SK-N-SH (cell line): ENCODE results near the gene PSTK. TPM values are rescaled to one million over a fixed set of nuclear protein-coding genes. Genes with fewer than 3 reads are reported as not detected.

Source experiments
- CTCF ChIA-PET: fragments of 300-600, 350-600 bp; formaldehyde crosslinking; extraction: SDS; loops from one replicate; lab custom pipeline; 2021; lab: Yijun Ruan, JAX
- POLR2A ChIA-PET: fragments of 350-600 bp; sonication (Branson Sonifier 250); formaldehyde crosslinking; extraction: SDS; loops from one replicate; lab custom pipeline; 2020; ENCODE audit warnings: antibody characterized with exemption, inconsistent platforms; lab: Yijun Ruan, JAX
- DNase-seq: peaks from one replicate; pipeline ENCODE4 v3.0.0; 2012
- H2AFZ ChIP-seq: fragments of 200-600 bp; sonication (generic); 2 replicates; pipeline ENCODE4 v1.8.1; 2016; ENCODE audit warnings: antibody characterized with exemption, mild to moderate bottlenecking, low read depth
- H3F3A ChIP-seq: fragments of 200-600 bp; sonication (generic); replicated peaks from 2 replicates; pipeline ENCODE3; 2016; ENCODE audit warnings: antibody characterized with exemption, mild to moderate bottlenecking; ENCODE audit not compliant: insufficient read depth
- H3K27ac ChIP-seq, 2 experiments: fragments of 200-500 bp in 1 of 2; fragments of 200-600 bp in 1 of 2; sonication (Bioruptor generic) in 1 of 2; sonication (generic), shearing (Covaris generic) in 1 of 2; 2 replicates each; pipeline versions ENCODE4 v1.5.1 to v1.6.1; 2014 to 2016; ENCODE audit warnings: low read depth in 2 of 2, inconsistent platforms in 1 of 2, low read length in 1 of 2, mild to moderate bottlenecking in 1 of 2, mixed read lengths in 1 of 2
- H3K27me3 ChIP-seq: fragments of 200-600 bp; sonication (generic), shearing (Covaris generic); 2 replicates; pipeline ENCODE4 v1.6.1; 2016; ENCODE audit warnings: mixed run types; ENCODE audit not compliant: insufficient read depth
- H3K36me3 ChIP-seq, 2 experiments: fragments of 200-500 bp in 1 of 2; fragments of 200-600 bp in 1 of 2; sonication (Bioruptor generic) in 1 of 2; sonication (generic) in 1 of 2; replicated peaks in 1 of 2; 2 replicates each; pipeline versions ENCODE3 to v1.5.1; 2014 to 2016; ENCODE audit warnings: low read length in 1 of 2, mild to moderate bottlenecking in 1 of 2; ENCODE audit not compliant: insufficient read depth in 2 of 2, control insufficient read depth in 1 of 2
- H3K4me1 ChIP-seq, 2 experiments: fragments of 200-500 bp in 1 of 2; fragments of 200-600 bp in 1 of 2; sonication (Bioruptor generic) in 1 of 2; sonication (generic), shearing (Covaris generic) in 1 of 2; 2 replicates each; pipeline versions ENCODE4 v1.5.1 to v1.6.1; 2014 to 2016; ENCODE audit warnings: low read depth in 1 of 2, low read length in 1 of 2, mixed run types in 1 of 2; ENCODE audit not compliant: insufficient read depth in 2 of 2, control insufficient read depth in 1 of 2
- H3K4me2 ChIP-seq: fragments of 200-600 bp; sonication (generic), shearing (Covaris generic); 2 replicates; pipeline ENCODE4 v1.6.1; 2017; ENCODE audit warnings: mixed run types
- H3K4me3 ChIP-seq, 2 experiments: fragments of 200-500 bp in 1 of 2; fragments of 200-600 bp in 1 of 2; sonication (Bioruptor generic) in 1 of 2; sonication (generic), shearing (Covaris generic) in 1 of 2; 2 replicates each; pipeline versions ENCODE4 v1.5.1 to v1.8.1; 2014 to 2016; ENCODE audit warnings: low read depth in 2 of 2, inconsistent platforms in 1 of 2, low read length in 1 of 2, mild to moderate bottlenecking in 1 of 2, mixed read lengths in 1 of 2, moderate library complexity in 1 of 2
- H3K79me2 ChIP-seq: fragments of 200-600 bp; sonication (generic); 2 replicates; pipeline ENCODE4 v1.8.1; 2017; ENCODE audit warnings: mild to moderate bottlenecking; ENCODE audit not compliant: insufficient read depth
- H3K9ac ChIP-seq: fragments of 200-600 bp; sonication (generic); 2 replicates; pipeline ENCODE4 v1.6.1; 2017; ENCODE audit warnings: mixed run types
- H3K9me2 ChIP-seq: fragments of 200-600 bp; sonication (generic); 2 replicates; pipeline ENCODE4 v1.6.1; 2017; ENCODE audit warnings: mixed run types
- H3K9me3 ChIP-seq: fragments of 200-600 bp; sonication (generic); 2 replicates; pipeline ENCODE4 v1.6.1; 2017; ENCODE audit warnings: mixed run types, mild to moderate bottlenecking, moderate library complexity
- H4K20me1 ChIP-seq: fragments of 200-600 bp; sonication (generic); 2 replicates; pipeline ENCODE4 v1.6.1; 2017; ENCODE audit warnings: mild to moderate bottlenecking, mixed run types; ENCODE audit not compliant: insufficient read depth
- CHD2 ChIP-seq: fragments of 150-350 bp; IDR thresholded peaks from 2 replicates; pipeline ENCODE4 v1.6.1; 2018; ENCODE audit warnings: low read length; ENCODE audit not compliant: partially characterized antibody
- ELF1 ChIP-seq: IDR thresholded peaks from 2 replicates; pipeline ENCODE4 v1.4.0; 2012
- EZH2phosphoT487 ChIP-seq: fragments of 200-600 bp; sonication (generic); IDR thresholded peaks from 2 replicates; pipeline ENCODE4 v1.6.1; 2017; ENCODE audit warnings: low read depth, mixed run types, mild to moderate bottlenecking, antibody characterized with exemption, moderate library complexity, borderline replicate concordance
- FOSL2 ChIP-seq: IDR thresholded peaks from 2 replicates; pipeline ENCODE4 v1.4.0; 2012; ENCODE audit warnings: low read depth, mild to moderate bottlenecking, moderate library complexity, borderline replicate concordance
- JUND ChIP-seq: IDR thresholded peaks from 2 replicates; pipeline ENCODE4 v1.4.0; 2012
- MXI1 ChIP-seq: IDR thresholded peaks from 2 replicates; pipeline ENCODE4 v1.6.1; 2012; ENCODE audit warnings: mild to moderate bottlenecking, low read depth, low read length, improper control_type of control experiment
- NFIC ChIP-seq: IDR thresholded peaks from 2 replicates; pipeline ENCODE4 v1.4.0; 2012; ENCODE audit warnings: borderline replicate concordance
- NRF1 ChIP-seq: IDR thresholded peaks from 2 replicates; pipeline ENCODE4 v1.6.1; 2012; ENCODE audit warnings: low read depth, mild to moderate bottlenecking, low read length
- POLR2AphosphoS5 ChIP-seq: IDR thresholded peaks from 2 replicates; pipeline ENCODE4 v1.6.1; 2012; ENCODE audit warnings: low read depth, low read length
- RCOR1 ChIP-seq: fragments of 150-350 bp; IDR thresholded peaks from 2 replicates; pipeline ENCODE4 v1.6.1; 2017; ENCODE audit warnings: antibody characterized with exemption, low read length
- RFX5 ChIP-seq: IDR thresholded peaks from 2 replicates; pipeline ENCODE4 v1.6.1; 2012; ENCODE audit warnings: mild to moderate bottlenecking, improper control_type of control experiment, low read length
- RXRA ChIP-seq: IDR thresholded peaks from 2 replicates; pipeline ENCODE4 v1.4.0; 2012; ENCODE audit warnings: low read depth, mild to moderate bottlenecking, borderline replicate concordance
- SMC3 ChIP-seq: IDR thresholded peaks from 2 replicates; pipeline ENCODE4 v1.6.1; 2012; ENCODE audit warnings: low read depth, low read length, improper control_type of control experiment
- TCF12 ChIP-seq: IDR thresholded peaks from 2 replicates; pipeline ENCODE4 v1.4.0; 2012
- TEAD4 ChIP-seq: IDR thresholded peaks from 2 replicates; pipeline ENCODE4 v1.4.0; 2012; ENCODE audit warnings: mild to moderate bottlenecking, borderline replicate concordance; ENCODE audit not compliant: insufficient read depth
- YY1 ChIP-seq: IDR thresholded peaks from 2 replicates; pipeline ENCODE4 v1.4.0; 2012; ENCODE audit warnings: low read depth, mild to moderate bottlenecking
- WGBS: methylation state at CpG from one replicate; pipeline ENCODE4 v1.1.6; 2017; ENCODE audit warnings: low lambda C conversion rate; 5-methylcytosine and 5-hydroxymethylcytosine counted together
- polyA plus RNA-seq, 3 experiments: library from polyadenylated mRNA; depleted of rRNA; stranded (reverse); fragments of >200 nt; gene quantifications; 2 replicates each; pipeline ENCODE4 v1.2.3, GENCODE V29; 2012
- TF ChIP-seq, protein P1 (sequence below): fragments of 200-600 bp; sonication (generic); IDR thresholded peaks from 2 replicates; pipeline ENCODE4 v1.6.1; 2017; ENCODE audit warnings: antibody characterized with exemption, mild to moderate bottlenecking, moderate library complexity
- TF ChIP-seq, protein P2 (sequence below): IDR thresholded peaks from 2 replicates; pipeline ENCODE4 v1.4.0; 2012; ENCODE audit warnings: low read depth
- TF ChIP-seq, protein P3 (sequence below): fragments of 150-350 bp; IDR thresholded peaks from 2 replicates; pipeline ENCODE4 v1.6.1; 2016; ENCODE audit warnings: mild to moderate bottlenecking, low read depth, low read length
- TF ChIP-seq, protein P4 (sequence below): IDR thresholded peaks from 2 replicates; pipeline ENCODE4 v1.4.0; 2012; ENCODE audit warnings: low read depth, borderline replicate concordance
- TF ChIP-seq, protein P5 (sequence below): IDR thresholded peaks from 2 replicates; pipeline ENCODE4 v1.4.0; 2012; ENCODE audit warnings: low read depth, borderline replicate concordance

The PSTK gene
- polyA plus RNA-seq, 1 of the 3 experiments (the other 2 are of a cell fraction) = 8.4 TPM

DNA sequence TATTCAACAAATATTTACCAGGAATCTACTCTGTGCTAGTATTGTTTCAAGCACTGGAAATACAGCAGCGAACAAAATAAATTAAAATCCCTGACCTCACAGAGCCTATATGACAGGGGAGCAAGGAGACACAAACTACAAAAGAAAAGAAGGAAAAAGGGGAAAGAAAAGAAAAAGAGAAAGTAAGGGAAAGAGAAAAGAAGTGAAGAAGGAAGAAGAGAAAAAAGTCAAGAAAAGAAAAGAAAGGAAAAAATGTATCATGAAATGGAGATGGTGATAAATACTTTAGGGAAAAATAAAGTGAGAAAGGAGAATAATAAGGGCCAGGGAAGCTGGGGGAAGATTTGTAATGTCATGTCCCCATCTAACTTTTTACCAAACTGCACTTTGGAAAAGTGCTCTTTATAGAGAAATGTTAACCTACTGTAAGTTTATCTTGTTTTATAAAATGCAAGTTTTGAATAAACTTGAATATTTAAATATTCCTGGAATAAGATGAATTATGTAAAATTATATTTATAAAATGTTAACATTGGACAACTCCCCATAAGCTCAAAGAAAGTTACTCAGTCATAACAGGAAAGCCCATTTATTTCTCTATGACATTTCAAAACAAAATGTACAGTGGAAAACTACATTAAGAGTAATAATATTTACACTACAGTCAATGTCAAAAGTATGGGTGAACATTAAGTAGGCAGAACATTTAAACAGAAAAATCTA is 40.9 kb upstream of the PSTK start:
- Histone ChIP-seq H3K36me3 (peaks cover 47 to 56% of the 10 kb centered on the region in 2 experiments), H3K4me1 (peaks cover 0 to 11% of the 10 kb centered on the region in 2 experiments; a peak in 3 of 4 replicates), H3K27ac (peak overlapping the region in 1 of 2 experiments; percentile 86; a peak in 3 of 4 replicates), H3K27me3 (no peaks in the 10 kb centered on the region), H4K20me1 (no peaks in the 10 kb centered on the region), H3K4me2 (peak overlapping the region; percentile 60; the same call in 1 of the 2 replicates), H3K9ac (no peak overlapping the region), H2AFZ (no peak overlapping the region), H3K79me2 (peaks cover 35% of the 10 kb centered on the region), H3K9me2 (no peaks in the 10 kb centered on the region), H3F3A (peaks cover 29% of the 10 kb centered on the region), H3K4me3 (no peak overlapping the region), H3K9me3 (no peaks in the 10 kb centered on the region)
- no peak for DNase-seq
- TF ChIP-seq POLR2AphosphoS5 (no peak), NRF1 (no peak), RCOR1 (no peak)
- CTCF ChIA-PET = no interaction called here
- 97% methylated on average over 1 of the region's 1 CpG for WGBS
- POLR2A ChIA-PET = no interaction called here

DNA sequence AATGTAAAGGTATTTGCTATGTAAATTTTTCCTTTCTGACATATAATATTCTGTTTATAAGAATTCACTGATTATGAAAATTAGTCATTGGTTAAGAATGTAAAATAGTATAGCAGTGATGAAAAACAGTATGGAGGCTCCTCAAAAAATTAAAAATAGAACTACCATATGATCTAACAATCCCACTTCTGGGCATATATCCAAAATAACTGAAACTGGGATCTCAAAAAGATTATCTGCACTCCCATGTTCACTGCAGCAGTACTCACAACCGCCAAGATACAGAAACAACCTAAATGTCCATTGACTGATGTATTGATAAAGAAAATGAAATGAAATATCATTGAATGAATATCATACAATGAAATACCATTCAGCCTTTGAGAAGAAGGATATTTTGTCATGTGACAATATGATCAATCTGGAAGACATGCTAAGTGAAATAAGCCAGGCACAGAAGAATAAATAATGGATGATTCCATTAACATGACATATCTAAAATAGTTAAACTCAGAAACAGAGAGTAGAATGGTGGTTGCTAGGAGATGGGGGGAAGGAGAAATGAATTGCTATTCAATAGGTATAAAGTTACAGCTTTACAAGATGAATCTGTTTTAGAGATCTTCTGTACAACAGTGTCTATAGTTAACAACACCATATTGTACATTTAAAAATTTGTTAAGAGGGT is 40.2 kb upstream of the PSTK start:
- peaks cover 47 to 55% of the 10 kb centered on the region in 2 experiments for H3K36me3 ChIP-seq
- H3K79me2 ChIP-seq = peaks cover 38% of the 10 kb centered on the region
- no peaks in the 10 kb centered on the region for H3K9me2 ChIP-seq
- H3K9me3 ChIP-seq = no peaks in the 10 kb centered on the region
- WGBS = 16% methylated on average over 1 of the region's 1 CpG
- H4K20me1 ChIP-seq = no peaks in the 10 kb centered on the region
- H3F3A ChIP-seq = peaks cover 29% of the 10 kb centered on the region
- no peaks in the 10 kb centered on the region for H3K27me3 ChIP-seq
- ChIA-PET CTCF (no interaction called here), POLR2A (no interaction called here)
- H3K4me1 ChIP-seq = peaks cover 0 to 11% of the 10 kb centered on the region in 2 experiments; a peak in 3 of 4 replicates
- peak overlapping the region; percentile 41 for H3K9ac ChIP-seq
- 0 out of 4 replicates have a peak overlapping the region, but pooled peaks of 1 of the 2 experiments have one; percentile 0 for H3K4me3 ChIP-seq
- H3K4me2 ChIP-seq = peak overlapping the region; percentile 60; the same call in 1 of the 2 replicates
- H2AFZ ChIP-seq = no peak overlapping the region
- DNase-seq = no peak
- H3K27ac ChIP-seq = peak overlapping the region; percentile 32 to 86; a peak in 3 of 4 replicates
- TF ChIP-seq, protein P1, sequence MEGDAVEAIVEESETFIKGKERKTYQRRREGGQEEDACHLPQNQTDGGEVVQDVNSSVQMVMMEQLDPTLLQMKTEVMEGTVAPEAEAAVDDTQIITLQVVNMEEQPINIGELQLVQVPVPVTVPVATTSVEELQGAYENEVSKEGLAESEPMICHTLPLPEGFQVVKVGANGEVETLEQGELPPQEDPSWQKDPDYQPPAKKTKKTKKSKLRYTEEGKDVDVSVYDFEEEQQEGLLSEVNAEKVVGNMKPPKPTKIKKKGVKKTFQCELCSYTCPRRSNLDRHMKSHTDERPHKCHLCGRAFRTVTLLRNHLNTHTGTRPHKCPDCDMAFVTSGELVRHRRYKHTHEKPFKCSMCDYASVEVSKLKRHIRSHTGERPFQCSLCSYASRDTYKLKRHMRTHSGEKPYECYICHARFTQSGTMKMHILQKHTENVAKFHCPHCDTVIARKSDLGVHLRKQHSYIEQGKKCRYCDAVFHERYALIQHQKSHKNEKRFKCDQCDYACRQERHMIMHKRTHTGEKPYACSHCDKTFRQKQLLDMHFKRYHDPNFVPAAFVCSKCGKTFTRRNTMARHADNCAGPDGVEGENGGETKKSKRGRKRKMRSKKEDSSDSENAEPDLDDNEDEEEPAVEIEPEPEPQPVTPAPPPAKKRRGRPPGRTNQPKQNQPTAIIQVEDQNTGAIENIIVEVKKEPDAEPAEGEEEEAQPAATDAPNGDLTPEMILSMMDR = no peak
- TF ChIP-seq, protein P2, sequence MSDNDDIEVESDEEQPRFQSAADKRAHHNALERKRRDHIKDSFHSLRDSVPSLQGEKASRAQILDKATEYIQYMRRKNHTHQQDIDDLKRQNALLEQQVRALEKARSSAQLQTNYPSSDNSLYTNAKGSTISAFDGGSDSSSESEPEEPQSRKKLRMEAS = no peak
- TF ChIP-seq YY1 = no peak
- TF ChIP-seq RFX5 = no peak
- TF ChIP-seq NFIC = peak; percentile 62
- 0 out of 2 replicates have a peak, but pooled peaks have one; percentile 3 for TF ChIP-seq FOSL2
- peak; percentile 13 for TF ChIP-seq JUND
- TF ChIP-seq, protein P3, sequence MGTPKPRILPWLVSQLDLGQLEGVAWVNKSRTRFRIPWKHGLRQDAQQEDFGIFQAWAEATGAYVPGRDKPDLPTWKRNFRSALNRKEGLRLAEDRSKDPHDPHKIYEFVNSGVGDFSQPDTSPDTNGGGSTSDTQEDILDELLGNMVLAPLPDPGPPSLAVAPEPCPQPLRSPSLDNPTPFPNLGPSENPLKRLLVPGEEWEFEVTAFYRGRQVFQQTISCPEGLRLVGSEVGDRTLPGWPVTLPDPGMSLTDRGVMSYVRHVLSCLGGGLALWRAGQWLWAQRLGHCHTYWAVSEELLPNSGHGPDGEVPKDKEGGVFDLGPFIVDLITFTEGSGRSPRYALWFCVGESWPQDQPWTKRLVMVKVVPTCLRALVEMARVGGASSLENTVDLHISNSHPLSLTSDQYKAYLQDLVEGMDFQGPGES = no peak
- no peak for TF ChIP-seq MXI1
- no peak for TF ChIP-seq RXRA
- TF ChIP-seq CHD2 = no peak
- TF ChIP-seq, protein P4, sequence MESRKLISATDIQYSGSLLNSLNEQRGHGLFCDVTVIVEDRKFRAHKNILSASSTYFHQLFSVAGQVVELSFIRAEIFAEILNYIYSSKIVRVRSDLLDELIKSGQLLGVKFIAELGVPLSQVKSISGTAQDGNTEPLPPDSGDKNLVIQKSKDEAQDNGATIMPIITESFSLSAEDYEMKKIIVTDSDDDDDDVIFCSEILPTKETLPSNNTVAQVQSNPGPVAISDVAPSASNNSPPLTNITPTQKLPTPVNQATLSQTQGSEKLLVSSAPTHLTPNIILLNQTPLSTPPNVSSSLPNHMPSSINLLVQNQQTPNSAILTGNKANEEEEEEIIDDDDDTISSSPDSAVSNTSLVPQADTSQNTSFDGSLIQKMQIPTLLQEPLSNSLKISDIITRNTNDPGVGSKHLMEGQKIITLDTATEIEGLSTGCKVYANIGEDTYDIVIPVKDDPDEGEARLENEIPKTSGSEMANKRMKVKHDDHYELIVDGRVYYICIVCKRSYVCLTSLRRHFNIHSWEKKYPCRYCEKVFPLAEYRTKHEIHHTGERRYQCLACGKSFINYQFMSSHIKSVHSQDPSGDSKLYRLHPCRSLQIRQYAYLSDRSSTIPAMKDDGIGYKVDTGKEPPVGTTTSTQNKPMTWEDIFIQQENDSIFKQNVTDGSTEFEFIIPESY = no peak
- TF ChIP-seq TEAD4 = no peak
- no peak for TF ChIP-seq EZH2phosphoT487
- TF ChIP-seq POLR2AphosphoS5 = no peak
- TF ChIP-seq SMC3 = no peak
- peak; percentile 78 for TF ChIP-seq TCF12
- TF ChIP-seq, protein P5, sequence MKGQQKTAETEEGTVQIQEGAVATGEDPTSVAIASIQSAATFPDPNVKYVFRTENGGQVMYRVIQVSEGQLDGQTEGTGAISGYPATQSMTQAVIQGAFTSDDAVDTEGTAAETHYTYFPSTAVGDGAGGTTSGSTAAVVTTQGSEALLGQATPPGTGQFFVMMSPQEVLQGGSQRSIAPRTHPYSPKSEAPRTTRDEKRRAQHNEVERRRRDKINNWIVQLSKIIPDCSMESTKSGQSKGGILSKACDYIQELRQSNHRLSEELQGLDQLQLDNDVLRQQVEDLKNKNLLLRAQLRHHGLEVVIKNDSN = 0 out of 2 replicates have a peak, but pooled peaks have one; percentile 17
- no peak for TF ChIP-seq ELF1
